ENCODE data around the gene SCYGR7. TPM values are rescaled to one million over a fixed set of nuclear protein-coding genes. Genes with fewer than 3 reads are reported as not detected.

SCYGR7 gene
- total and polyA plus RNA-seq, 2 of the 13 experiments (the other 11 are each of a cell fraction or from before 2014, with no cell fraction given): not detected

GRCh38 chr2:227703280-227703732 is 24.8 kb upstream of the SCYGR7 start (continued):
- TF ChIP-seq YEATS2 (CRISPR knock-in tag; IDR thresholded peaks at IDR 0.05; ENCODE audit: borderline replicate concordance) (no peak), ZNF292 (CRISPR knock-in tag; IDR thresholded peaks at IDR 0.05; ENCODE audit: borderline replicate concordance, low read depth) (no peak), MAFF (IDR thresholded peaks at IDR 0.05; ENCODE audit: low read depth, low read length) (peak; percentile 90), ZNF10 (CRISPR knock-in tag; IDR thresholded peaks at IDR 0.05; ENCODE audit: borderline replicate concordance, low read depth) (no peak), ZEB1 (IDR thresholded peaks at IDR 0.05; ENCODE audit: insufficient replicate concordance, low read depth) (peak; percentile 25), GATAD2A (CRISPR knock-in tag; IDR thresholded peaks at IDR 0.05) (0 out of 2 replicates have a peak, but pooled peaks have one; percentile 30), SNAPC5 (CRISPR knock-in tag; IDR thresholded peaks at IDR 0.05; ENCODE audit: borderline replicate concordance) (no peak), ZNF607 (CRISPR knock-in tag; IDR thresholded peaks at IDR 0.05; ENCODE audit: borderline replicate concordance) (no peak), ZNF136 (CRISPR knock-in tag; IDR thresholded peaks at IDR 0.05; ENCODE audit: low read depth) (no peak), ZNF496 (CRISPR knock-in tag; IDR thresholded peaks at IDR 0.05; ENCODE audit: insufficient replicate concordance) (no peak), TFAP4 (IDR thresholded peaks at IDR 0.05; ENCODE audit: borderline replicate concordance, low read depth) (no peak), ZNF264 (CRISPR knock-in tag; IDR thresholded peaks at IDR 0.05) (no peak), ZFP1 (CRISPR knock-in tag; IDR thresholded peaks at IDR 0.05) (no peak), MXI1 (IDR thresholded peaks at IDR 0.05; ENCODE audit: borderline replicate concordance, low read depth, low read length) (no peak), ZSCAN30 (CRISPR knock-in tag; IDR thresholded peaks at IDR 0.05) (no peak), ZBTB46 (CRISPR knock-in tag; IDR thresholded peaks at IDR 0.05; ENCODE audit: borderline replicate concordance) (no peak), BCLAF1 (IDR thresholded peaks at IDR 0.05) (no peak), MZF1 (CRISPR knock-in tag; IDR thresholded peaks at IDR 0.05; ENCODE audit: borderline replicate concordance) (no peak), PRMT3 (CRISPR knock-in tag; IDR thresholded peaks at IDR 0.05; ENCODE audit: borderline replicate concordance, low read depth) (no peak), RXRB (CRISPR knock-in tag; IDR thresholded peaks at IDR 0.05; ENCODE audit: borderline replicate concordance) (0 out of 2 replicates have a peak, but pooled peaks have one; percentile 31), HNF4G (IDR thresholded peaks at IDR 0.05; ENCODE audit: borderline replicate concordance, low read depth, low read length) (no peak), HNF4G (CRISPR knock-in tag; IDR thresholded peaks at IDR 0.05; ENCODE audit: borderline replicate concordance, low read depth) (no peak), ZNF788 (CRISPR knock-in tag; IDR thresholded peaks at IDR 0.05; ENCODE audit: borderline replicate concordance) (no peak), TCF12 (IDR thresholded peaks at IDR 0.05) (no peak), TCF12 (CRISPR knock-in tag; IDR thresholded peaks at IDR 0.05) (no peak), NFIC (IDR thresholded peaks at IDR 0.05; ENCODE audit: low read length) (no peak), ZNF629 (CRISPR knock-in tag; conservative IDR thresholded peaks at IDR 0.05) (no peak)
